Cardiac muscle cell (in vitro differentiated cells and primary cell): ENCODE data around the gene EEPD1. TPM values are rescaled to one million over a fixed set of nuclear protein-coding genes. Genes with fewer than 3 reads are reported as not detected.
"Not testable (repeated sequence)": the region's sequence is repeated elsewhere in the genome, so short reads cannot be mapped to it uniquely, and the experiment has no call there.

ENCODE experiments used
- DNase-seq, 2 donors: peaks; one replicate each; pipeline versions ENCODE4 v3.0.0 to v3.0.0-alpha.2; 2010 to 2017; ENCODE audit warnings: low read depth in 1 of 2, low spot score in 1 of 2
- H3K27ac ChIP-seq: fragments of 200-600 bp; sonication (generic); 2 replicates; pipeline ENCODE4 v1.5.1; 2016
- H3K27me3 ChIP-seq: fragments of 200-600 bp; sonication (generic); 2 replicates; pipeline ENCODE4 v1.6.0; 2016; ENCODE audit warnings: control low read depth
- H3K36me3 ChIP-seq: fragments of 200-600 bp; sonication (generic); 2 replicates; pipeline ENCODE4 v1.5.1; 2016; ENCODE audit warnings: control low read depth
- H3K4me1 ChIP-seq: fragments of 200-600 bp; sonication (generic); 2 replicates; pipeline ENCODE4 v1.8.1; 2017; ENCODE audit warnings: low read depth, mild to moderate bottlenecking, mixed run types
- H3K4me3 ChIP-seq: fragments of 200-600 bp; sonication (generic); 2 replicates; pipeline ENCODE4 v1.5.1; 2016; ENCODE audit warnings: mild to moderate bottlenecking
- H3K9me3 ChIP-seq: fragments of 200-600 bp; sonication (generic); 2 replicates; pipeline ENCODE4 v1.5.1; 2017; ENCODE audit warnings: low read depth, mild to moderate bottlenecking, control low read depth
- polyA plus RNA-seq: library from polyadenylated mRNA; unstranded; fragments of >200 nt; fragmentation: Nextera tagmentation; extraction: Ambion mirVana; gene quantifications from 2 replicates; pipeline ENCODE4 v1.2.1, GENCODE V29; 2016
- total RNA-seq: library from RNA; depleted of rRNA; stranded (reverse); fragments of >200 nt; gene quantifications from 2 replicates; pipeline ENCODE4 v1.2.3, GENCODE V29; 2016
- TF ChIP-seq, protein P1 (sequence below): IDR thresholded peaks from 2 replicates; pipeline ENCODE4 v1.5.1; 2012; ENCODE audit warnings: low read depth, mild to moderate bottlenecking, low read length

Gene EEPD1
- total and polyA plus RNA-seq, 2 experiments from 2014 or later = 4.8 to 11.9 TPM

DNA sequence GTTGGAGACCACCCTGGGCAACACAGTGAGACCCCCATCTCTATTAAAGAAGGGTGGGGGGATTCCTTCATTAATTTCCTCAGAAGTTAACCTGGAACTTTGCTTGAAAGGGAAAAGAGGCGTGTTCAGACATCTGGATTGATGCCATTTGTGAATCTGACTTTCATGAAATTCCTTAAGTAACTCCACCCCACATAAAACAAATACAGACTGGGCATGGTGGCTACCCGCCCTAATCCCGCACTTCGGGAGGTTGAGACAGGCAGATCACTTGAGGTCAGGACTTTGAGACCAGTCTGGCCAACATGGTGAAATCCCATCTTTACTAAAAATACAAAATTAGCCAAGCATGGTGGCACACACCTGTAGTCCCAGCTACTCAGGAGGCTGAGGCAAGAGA lies 75.0 kb downstream of the EEPD1 start:
- H3K27ac ChIP-seq = no peak overlapping the region
- H3K27me3 ChIP-seq = no peaks in the 10 kb centered on the region
- no peaks in the 10 kb centered on the region for H3K9me3 ChIP-seq
- H3K4me1 ChIP-seq = peaks cover 17% of the 10 kb centered on the region
- no peaks in the 10 kb centered on the region for H3K36me3 ChIP-seq
- no peak for DNase-seq
- TF ChIP-seq, protein P1, sequence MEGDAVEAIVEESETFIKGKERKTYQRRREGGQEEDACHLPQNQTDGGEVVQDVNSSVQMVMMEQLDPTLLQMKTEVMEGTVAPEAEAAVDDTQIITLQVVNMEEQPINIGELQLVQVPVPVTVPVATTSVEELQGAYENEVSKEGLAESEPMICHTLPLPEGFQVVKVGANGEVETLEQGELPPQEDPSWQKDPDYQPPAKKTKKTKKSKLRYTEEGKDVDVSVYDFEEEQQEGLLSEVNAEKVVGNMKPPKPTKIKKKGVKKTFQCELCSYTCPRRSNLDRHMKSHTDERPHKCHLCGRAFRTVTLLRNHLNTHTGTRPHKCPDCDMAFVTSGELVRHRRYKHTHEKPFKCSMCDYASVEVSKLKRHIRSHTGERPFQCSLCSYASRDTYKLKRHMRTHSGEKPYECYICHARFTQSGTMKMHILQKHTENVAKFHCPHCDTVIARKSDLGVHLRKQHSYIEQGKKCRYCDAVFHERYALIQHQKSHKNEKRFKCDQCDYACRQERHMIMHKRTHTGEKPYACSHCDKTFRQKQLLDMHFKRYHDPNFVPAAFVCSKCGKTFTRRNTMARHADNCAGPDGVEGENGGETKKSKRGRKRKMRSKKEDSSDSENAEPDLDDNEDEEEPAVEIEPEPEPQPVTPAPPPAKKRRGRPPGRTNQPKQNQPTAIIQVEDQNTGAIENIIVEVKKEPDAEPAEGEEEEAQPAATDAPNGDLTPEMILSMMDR = no peak
- no peak overlapping the region for H3K4me3 ChIP-seq

DNA sequence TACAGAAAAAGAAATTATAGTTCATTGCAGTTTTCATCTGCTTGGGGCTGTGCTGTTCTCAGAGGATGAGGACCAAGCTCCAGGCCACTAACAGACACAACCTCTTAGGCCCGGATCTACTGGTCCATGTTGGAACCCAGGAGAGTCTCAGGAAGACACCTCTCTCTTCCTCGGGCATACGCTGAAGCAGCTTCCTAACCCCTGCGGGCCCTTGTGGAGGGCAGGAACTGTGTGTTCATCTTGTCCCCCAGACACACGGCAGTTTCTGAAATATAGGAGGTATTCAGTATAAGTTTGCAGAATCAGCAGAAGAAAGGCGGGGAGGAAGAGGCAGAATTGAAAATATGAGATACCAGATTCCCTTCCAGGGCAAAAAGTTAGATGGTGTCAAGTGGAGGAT lies 78.4 kb downstream of the EEPD1 start:
- TF ChIP-seq, protein P1 = no peak
- no peaks in the 10 kb centered on the region for H3K36me3 ChIP-seq
- no peaks in the 10 kb centered on the region for H3K27me3 ChIP-seq
- DNase-seq = no peak
- H3K9me3 ChIP-seq = no peaks in the 10 kb centered on the region
- no peak overlapping the region for H3K4me3 ChIP-seq
- peaks cover 14% of the 10 kb centered on the region for H3K4me1 ChIP-seq
- H3K27ac ChIP-seq = no peak overlapping the region

DNA sequence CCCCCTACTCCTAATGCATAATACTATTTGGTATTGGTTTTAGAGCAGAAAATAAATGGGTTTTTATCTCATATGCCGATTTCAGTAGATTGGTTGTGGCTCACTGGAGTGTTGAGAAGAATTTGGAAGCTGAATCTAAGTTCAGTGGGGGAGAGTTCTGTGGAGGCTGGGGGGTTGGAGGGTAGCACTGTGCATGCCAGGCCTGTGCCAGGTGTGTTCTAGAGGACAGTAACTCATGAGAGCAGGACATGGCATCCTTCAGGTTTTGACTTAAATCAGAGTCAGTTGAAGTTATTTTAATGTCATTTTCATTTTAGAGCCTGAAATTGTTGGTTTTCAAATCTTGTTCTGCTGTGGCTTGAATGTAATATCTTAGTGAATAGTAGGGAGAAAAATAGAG lies 79.5 kb downstream of the EEPD1 start:
- Histone ChIP-seq H3K4me1 (peaks cover 14% of the 10 kb centered on the region), H3K36me3 (no peaks in the 10 kb centered on the region), H3K9me3 (no peaks in the 10 kb centered on the region), H3K4me3 (no peak overlapping the region), H3K27me3 (no peaks in the 10 kb centered on the region), H3K27ac (peak overlapping the region; percentile 23)
- TF ChIP-seq, protein P1 = no peak
- DNase-seq = no peak

DNA sequence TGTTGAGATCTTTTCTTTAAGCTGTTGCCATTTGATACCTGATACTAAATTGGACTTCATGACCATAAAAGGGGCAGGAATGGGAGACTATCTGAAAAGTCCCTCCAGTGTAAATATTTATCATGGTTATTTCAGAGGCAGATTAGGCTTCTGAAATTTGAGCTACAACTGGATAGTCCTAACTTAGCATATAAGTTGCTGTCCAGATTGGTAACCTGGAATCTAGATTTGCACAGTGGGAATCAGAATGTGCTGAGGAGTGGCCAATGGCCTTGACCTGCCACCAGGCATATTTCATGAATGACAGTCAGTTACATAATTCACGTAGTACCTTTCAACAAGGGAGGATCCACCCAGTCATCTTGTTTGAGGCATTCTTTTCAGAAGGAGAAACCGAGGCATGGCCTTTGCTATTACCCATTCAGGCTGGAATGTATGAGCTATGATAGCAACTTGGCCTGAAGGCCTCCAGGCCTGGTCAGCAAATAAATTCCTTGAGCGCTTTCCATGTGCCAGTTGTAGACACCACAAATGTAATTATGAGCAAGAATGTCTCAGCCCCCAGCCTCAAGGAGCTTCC lies 80.0 kb downstream of the EEPD1 start:
- H3K4me1 ChIP-seq = peaks cover 14% of the 10 kb centered on the region
- no peak for DNase-seq
- H3K9me3 ChIP-seq = no peaks in the 10 kb centered on the region
- H3K4me3 ChIP-seq = no peak overlapping the region
- TF ChIP-seq, protein P1 = no peak
- no peaks in the 10 kb centered on the region for H3K36me3 ChIP-seq
- H3K27ac ChIP-seq = peak overlapping the region; percentile 23
- no peaks in the 10 kb centered on the region for H3K27me3 ChIP-seq

DNA sequence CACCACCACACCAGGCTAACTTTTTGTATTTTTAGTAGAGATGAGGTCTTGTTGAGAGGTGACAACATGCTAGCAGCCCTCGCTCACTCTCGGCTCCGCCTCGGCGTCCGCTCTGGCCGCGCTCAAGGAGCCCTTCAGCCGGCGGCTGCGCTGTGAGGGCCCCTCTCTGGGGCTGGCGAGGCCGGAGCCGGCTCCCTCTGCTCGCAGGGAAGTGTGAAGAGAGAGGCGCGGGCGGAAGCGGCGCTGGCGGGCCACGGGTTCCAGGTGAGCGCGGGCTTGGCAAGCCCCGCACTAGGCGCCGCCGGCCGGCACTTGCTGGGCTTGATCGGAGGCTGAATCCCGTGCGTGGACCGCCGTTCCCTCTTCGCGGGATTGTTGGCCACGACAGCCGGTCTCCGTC lies 83.0 kb downstream of the EEPD1 start:
- TF ChIP-seq, protein P1 = no peak
- H3K27me3 ChIP-seq = no peaks in the 10 kb centered on the region
- H3K4me1 ChIP-seq = peaks cover 13% of the 10 kb centered on the region
- H3K9me3 ChIP-seq = no peaks in the 10 kb centered on the region
- H3K4me3 ChIP-seq = no peak overlapping the region
- no peak overlapping the region for H3K27ac ChIP-seq
- no peaks in the 10 kb centered on the region for H3K36me3 ChIP-seq
- DNase-seq = peak in 1 of 2 donors; percentile 5

DNA sequence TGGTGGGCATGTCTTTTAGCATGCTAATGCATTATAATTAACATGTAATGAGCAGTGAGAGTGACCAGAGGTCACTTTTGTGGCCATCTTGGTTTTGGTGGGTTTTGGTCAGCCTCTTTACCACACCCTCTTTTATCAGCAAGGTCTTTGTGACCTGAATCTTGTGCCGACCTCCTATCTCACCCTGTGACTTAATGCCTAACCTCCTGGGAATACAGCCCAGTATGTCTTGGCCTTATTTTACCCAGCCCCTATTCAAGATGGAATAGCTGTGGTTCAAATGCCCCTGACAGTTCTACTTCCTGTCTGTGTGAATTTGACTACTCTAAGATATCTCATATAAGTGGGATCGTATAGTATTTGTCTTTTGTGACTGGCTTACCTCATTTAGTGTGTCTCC lies 85.1 kb downstream of the EEPD1 start:
- H3K27me3 ChIP-seq = no peaks in the 10 kb centered on the region
- H3K9me3 ChIP-seq = no peaks in the 10 kb centered on the region
- TF ChIP-seq, protein P1 = no peak
- H3K27ac ChIP-seq = no peak overlapping the region
- DNase-seq = no peak
- no peak overlapping the region for H3K4me3 ChIP-seq
- no peaks in the 10 kb centered on the region for H3K36me3 ChIP-seq
- peaks cover 2% of the 10 kb centered on the region for H3K4me1 ChIP-seq

DNA sequence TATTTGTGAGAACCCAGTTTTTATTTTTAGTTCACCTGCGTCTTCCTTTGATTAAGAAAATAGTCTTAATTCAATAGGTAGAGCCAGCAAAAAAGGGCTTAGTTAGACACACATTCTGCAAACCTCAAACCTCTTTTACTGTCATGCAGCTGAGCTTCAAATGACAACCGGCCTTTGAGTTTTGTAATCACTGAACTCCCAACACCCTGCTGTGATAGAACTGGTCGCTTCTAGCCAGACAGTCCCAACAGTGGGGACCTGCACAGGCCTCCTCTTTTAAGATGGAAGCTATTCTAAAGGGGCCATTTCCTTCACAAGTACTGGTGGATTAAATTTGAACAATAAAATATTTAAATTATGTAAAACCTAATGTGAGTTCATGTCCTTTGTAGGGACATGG lies 90.3 kb downstream of the EEPD1 start:
- not testable (repeated sequence) for H3K27ac ChIP-seq, H3K27me3 ChIP-seq, DNase-seq, H3K36me3 ChIP-seq, H3K4me1 ChIP-seq, H3K4me3 ChIP-seq, H3K9me3 ChIP-seq

DNA sequence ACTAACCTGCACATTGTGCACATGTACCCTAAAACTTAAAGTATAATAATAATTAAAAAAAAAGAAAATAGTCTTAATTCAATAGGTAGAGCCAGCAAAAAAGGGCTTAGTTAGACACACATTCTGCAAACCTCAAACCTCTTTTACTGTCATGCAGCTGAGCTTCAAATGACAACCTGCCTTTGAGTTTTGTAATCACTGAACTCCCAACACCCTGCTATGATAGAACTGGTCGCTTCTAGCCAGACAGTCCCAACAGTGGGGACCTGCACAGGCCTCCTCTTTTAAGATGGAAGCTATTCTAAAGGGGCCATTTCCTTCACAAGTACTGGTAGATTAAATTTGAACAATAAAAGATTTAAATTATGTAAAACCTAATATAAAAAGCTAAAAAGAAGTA lies 90.9 kb downstream of the EEPD1 start:
- not testable (repeated sequence) for DNase-seq, H3K4me1 ChIP-seq, H3K36me3 ChIP-seq, H3K27me3 ChIP-seq, H3K9me3 ChIP-seq, H3K4me3 ChIP-seq, H3K27ac ChIP-seq
